Kidney (tissue), 14 donors: ENCODE results near the gene COL4A6. TPM values are rescaled to one million over a fixed set of nuclear protein-coding genes. Genes with fewer than 3 reads are reported as not detected.

Experiments used
- DNase-seq, 5 donors: peaks; one replicate each; pipeline ENCODE4 v3.0.0-alpha.2; 2013 to 2020
- FAIRE-seq: peaks from 2 replicates; lab custom pipeline; 2012; peaks lifted over from hg19 to GRCh38; lab: Jason Lieb, UNC
- H3K27ac ChIP-seq, 2 donors: one replicate each; pipeline ENCODE4 v1.7.0; 2013; ENCODE audit warnings: low read depth in 2 of 2, low read length in 2 of 2, inconsistent platforms in 1 of 2
- H3K27me3 ChIP-seq: one replicate; pipeline ENCODE4 v1.7.1; 2013; ENCODE audit warnings: low read length, inconsistent platforms; ENCODE audit not compliant: control insufficient read depth, insufficient read depth
- H3K36me3 ChIP-seq, 3 donors: one replicate each; pipeline versions ENCODE4 v1.7.0 to v1.7.1; 2013; ENCODE audit warnings: low read length in 3 of 3, control low read depth in 1 of 3, inconsistent platforms in 1 of 3; ENCODE audit not compliant: insufficient read depth in 3 of 3, control insufficient read depth in 2 of 3
- H3K4me1 ChIP-seq, 3 donors: one replicate each; pipeline versions ENCODE4 v1.7.0 to v1.7.1; 2013; ENCODE audit warnings: low read length in 3 of 3, inconsistent platforms in 1 of 3, low read depth in 1 of 3; ENCODE audit not compliant: control insufficient read depth in 2 of 3, insufficient read depth in 2 of 3
- H3K4me3 ChIP-seq, 3 donors: one replicate each; pipeline versions ENCODE4 v1.7.0 to v1.8.1; 2013; ENCODE audit warnings: low read length in 3 of 3, control low read depth in 1 of 3, inconsistent platforms in 1 of 3
- H3K9ac ChIP-seq, 3 donors: one replicate each; pipeline versions ENCODE4 v1.7.0 to v1.7.1; 2013; ENCODE audit warnings: low read length in 3 of 3, control low read depth in 1 of 3, inconsistent platforms in 1 of 3
- H3K9me3 ChIP-seq, 3 donors: one replicate each; pipeline versions ENCODE4 v1.7.0 to v1.7.1; 2013; ENCODE audit warnings: low read length in 3 of 3, control low read depth in 1 of 3, inconsistent platforms in 1 of 3; ENCODE audit not compliant: control insufficient read depth in 2 of 3, insufficient read depth in 1 of 3
- intact Hi-C: fragments of 100-400 bp; cut with DNase I; formaldehyde crosslinking; loops from one replicate; pipeline ENCODE4 v1.11.1; 2022
- polyA plus RNA-seq: library from polyadenylated mRNA; stranded (reverse); fragments of 350-450 nt; fragmentation: Illumina TruSeq; extraction: RNeasy Lipid Tissue Mini Kit (QIAGEN cat#74804); gene quantifications from one replicate; pipeline ENCODE4 v1.2.3, GENCODE V29; 2014; ENCODE audit warnings: low read depth, low replicate concordance; ENCODE audit not compliant: insufficient read depth
- total RNA-seq: library from RNA; stranded (reverse); fragmentation: NEBNext Ultra II Directional; extraction: Animal tissue kit (Norgen Biotek cat#: 25700); gene quantifications from one replicate; pipeline ENCODE4 v1.2.1, GENCODE V29; 2021
- TF ChIP-seq, protein P1 (sequence below): IDR thresholded peaks from 3 replicates; pipeline ENCODE4 v1.5.1; 2012; ENCODE audit warnings: mild to moderate bottlenecking, moderate library complexity, borderline replicate concordance; ENCODE audit not compliant: insufficient read depth; ENCODE audit errors: extremely low read depth
- donor health status: control.
- donor health status: control.
- donor health status: control.
- donor health status: control.
- donor health status: control.
- donor health status: DM: yes; HTN: yes; CAD: no.
- donor health status: Normal renal cell carcinoma (clear cell type).

Gene COL4A6
- total and polyA plus RNA-seq, 2 donors from 2014 or later = 3.3 to 4.1 TPM

DNA sequence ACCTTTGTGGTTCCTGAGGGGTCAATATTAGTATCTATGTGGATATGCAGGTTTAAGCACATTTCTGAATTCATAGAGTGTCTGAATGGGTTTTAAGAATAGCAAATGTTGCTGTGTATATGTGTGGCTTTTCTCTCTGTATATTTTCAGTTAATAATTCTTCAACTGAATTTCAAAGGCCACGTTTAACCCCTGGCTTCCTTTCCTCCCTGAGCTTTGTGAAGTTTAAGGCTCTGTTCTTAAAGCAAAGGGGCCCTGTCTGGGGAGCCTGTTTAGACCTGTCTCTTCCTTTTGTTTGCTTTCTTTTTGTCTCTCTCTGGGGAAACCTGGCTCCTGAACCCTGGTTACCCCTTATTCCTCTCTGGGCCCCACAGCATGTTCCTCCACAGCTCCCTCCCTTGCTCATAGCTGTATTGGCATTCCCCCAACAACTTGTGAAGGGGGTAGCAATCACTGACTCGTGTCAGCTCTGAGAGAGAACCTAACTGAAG lies 139.1 kb downstream of the COL4A6 start:
- no peaks in the 10 kb centered on the region for H3K36me3 ChIP-seq
- TF ChIP-seq, protein P1, sequence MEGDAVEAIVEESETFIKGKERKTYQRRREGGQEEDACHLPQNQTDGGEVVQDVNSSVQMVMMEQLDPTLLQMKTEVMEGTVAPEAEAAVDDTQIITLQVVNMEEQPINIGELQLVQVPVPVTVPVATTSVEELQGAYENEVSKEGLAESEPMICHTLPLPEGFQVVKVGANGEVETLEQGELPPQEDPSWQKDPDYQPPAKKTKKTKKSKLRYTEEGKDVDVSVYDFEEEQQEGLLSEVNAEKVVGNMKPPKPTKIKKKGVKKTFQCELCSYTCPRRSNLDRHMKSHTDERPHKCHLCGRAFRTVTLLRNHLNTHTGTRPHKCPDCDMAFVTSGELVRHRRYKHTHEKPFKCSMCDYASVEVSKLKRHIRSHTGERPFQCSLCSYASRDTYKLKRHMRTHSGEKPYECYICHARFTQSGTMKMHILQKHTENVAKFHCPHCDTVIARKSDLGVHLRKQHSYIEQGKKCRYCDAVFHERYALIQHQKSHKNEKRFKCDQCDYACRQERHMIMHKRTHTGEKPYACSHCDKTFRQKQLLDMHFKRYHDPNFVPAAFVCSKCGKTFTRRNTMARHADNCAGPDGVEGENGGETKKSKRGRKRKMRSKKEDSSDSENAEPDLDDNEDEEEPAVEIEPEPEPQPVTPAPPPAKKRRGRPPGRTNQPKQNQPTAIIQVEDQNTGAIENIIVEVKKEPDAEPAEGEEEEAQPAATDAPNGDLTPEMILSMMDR = no peak
- DNase-seq (peak in 4 of 5 donors; percentile 38 to 80 (median 62)), FAIRE-seq (peak; percentile 19)
- no peak overlapping the region for H3K4me3 ChIP-seq
- H3K9ac ChIP-seq = no peak overlapping the region
- H3K27me3 ChIP-seq = peaks cover 5% of the 10 kb centered on the region
- peaks cover 0 to 6% (median 5%) of the 10 kb centered on the region in 3 donors for H3K4me1 ChIP-seq
- no peak overlapping the region for H3K27ac ChIP-seq
- no peaks in the 10 kb centered on the region for H3K9me3 ChIP-seq
- intact Hi-C loops = no loop called here

DNA sequence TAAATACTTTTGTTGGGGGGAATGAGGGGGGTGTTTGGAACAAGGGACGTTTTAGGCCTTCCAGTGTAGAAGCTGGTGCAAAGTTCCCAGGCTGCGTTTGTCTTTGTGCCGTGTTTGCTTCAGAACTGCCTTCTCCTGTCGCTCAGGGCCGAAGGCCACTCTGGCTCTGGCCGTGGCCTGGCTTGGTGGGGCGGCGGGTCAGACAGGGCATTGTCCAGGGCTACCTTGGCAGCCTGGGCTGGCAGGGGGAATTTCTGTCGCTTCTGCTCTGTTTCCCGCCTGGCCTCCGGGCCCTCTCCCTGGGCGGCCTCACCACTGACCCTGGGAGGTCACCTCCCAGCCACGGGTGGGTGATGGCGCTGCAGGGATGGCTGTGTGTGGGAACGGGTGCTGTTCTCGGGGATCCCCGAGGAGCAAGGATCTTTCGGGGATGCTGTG lies 140.0 kb downstream of the COL4A6 start:
- H3K27me3 ChIP-seq = peaks cover 5% of the 10 kb centered on the region
- peaks cover 0 to 6% (median 5%) of the 10 kb centered on the region in 3 donors for H3K4me1 ChIP-seq
- TF ChIP-seq, protein P1 = no peak
- intact Hi-C loops = no loop called here
- no peak overlapping the region for H3K27ac ChIP-seq
- no peak overlapping the region for H3K4me3 ChIP-seq
- peak in 2 of 5 donors; percentile 32 to 60 for DNase-seq
- H3K9me3 ChIP-seq = no peaks in the 10 kb centered on the region
- FAIRE-seq = no peak
- no peak overlapping the region for H3K9ac ChIP-seq
- no peaks in the 10 kb centered on the region for H3K36me3 ChIP-seq

DNA sequence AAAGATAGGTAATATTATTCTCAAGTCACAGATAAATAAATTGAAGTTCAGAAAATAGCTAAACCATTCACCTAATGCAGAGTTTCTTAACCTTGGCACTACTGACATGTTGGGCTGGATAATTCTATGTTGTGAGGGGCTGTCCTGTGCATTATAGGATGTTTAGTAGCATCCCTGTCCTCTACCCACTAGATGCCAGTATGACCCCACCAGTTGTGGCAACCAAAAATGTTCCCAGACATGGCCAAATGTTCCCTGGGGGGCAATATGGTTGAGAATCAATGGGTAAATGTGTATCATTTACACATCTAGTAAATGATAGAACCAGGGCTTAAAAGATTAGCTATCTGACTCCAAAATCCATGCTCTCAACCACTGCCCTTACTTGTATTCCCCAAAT lies 140.9 kb downstream of the COL4A6 start:
- Histone ChIP-seq H3K9ac (no peak overlapping the region), H3K27ac (no peak overlapping the region), H3K4me1 (peaks cover 0 to 6% (median 5%) of the 10 kb centered on the region in 3 donors), H3K27me3 (peaks cover 5% of the 10 kb centered on the region), H3K9me3 (no peaks in the 10 kb centered on the region), H3K4me3 (no peak overlapping the region), H3K36me3 (no peaks in the 10 kb centered on the region)
- no peak for DNase-seq
- TF ChIP-seq, protein P1 = no peak
- no peak for FAIRE-seq
- intact Hi-C loops = no loop called here

DNA sequence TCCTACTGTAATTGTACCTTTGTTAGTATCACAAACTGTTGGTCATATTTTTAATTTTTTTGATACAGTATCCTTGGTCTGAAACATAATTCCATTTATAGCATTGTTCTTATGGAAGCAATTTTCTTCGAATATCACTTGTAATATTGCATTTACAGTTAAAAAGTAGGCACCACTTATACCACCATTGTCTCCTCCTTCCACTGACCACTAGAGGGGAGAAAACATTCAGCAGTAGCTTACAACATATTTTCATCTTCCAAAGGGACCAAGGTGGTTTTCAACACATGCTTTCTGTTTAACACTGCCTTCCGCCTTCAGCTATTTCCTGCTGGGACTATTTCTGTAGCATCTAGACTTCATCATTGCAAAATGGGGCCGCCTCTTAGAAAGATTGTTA lies 146.2 kb downstream of the COL4A6 start:
- no peak overlapping the region for H3K27ac ChIP-seq
- no peaks in the 10 kb centered on the region for H3K27me3 ChIP-seq
- H3K36me3 ChIP-seq = no peaks in the 10 kb centered on the region
- H3K4me3 ChIP-seq = no peak overlapping the region
- DNase-seq (no peak), FAIRE-seq (no peak)
- no peak overlapping the region for H3K9ac ChIP-seq
- H3K9me3 ChIP-seq = no peaks in the 10 kb centered on the region
- H3K4me1 ChIP-seq = no peaks in the 10 kb centered on the region
- intact Hi-C loops = no loop called here
- TF ChIP-seq, protein P1 = no peak
